ENCODE results near the gene NIN. TPM values are rescaled to one million over a fixed set of nuclear protein-coding genes. Genes with fewer than 3 reads are reported as not detected.

NIN gene
- total RNA-seq, 4 donors from 2014 or later, result 22.7 to 48.2 (median 36.8) TPM

DNA sequence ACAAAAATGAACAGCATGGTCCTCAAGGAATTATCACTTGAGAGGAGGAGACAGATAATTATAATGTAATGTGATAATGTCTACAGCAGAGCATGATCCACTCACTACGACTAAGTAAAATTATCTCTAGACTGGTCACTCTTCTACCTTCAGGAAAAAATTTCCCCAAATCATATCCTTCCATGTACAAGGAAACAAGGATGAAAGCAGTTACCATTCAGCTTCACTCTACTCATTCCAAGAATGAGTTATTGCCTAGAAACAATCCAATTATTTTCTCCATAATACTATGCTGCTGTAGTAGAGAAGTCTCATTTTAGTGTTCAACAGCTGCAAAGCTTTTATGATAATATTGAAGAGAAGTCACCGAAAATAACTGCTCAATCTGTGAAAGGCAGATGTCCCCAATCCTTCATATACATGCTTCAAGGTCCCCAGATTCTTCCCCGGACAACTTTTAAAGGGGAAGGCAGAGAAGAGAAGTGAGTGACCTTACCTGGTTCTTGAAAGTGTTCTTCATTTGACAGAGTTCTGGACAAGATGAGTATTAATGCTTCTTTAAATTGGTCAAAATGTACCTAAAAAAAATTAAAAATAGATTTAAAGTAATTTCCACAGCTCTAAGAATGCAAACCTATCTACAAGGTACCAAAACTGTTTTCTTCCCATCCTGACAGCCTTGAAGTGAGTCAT lies 24.6 kb downstream of the NIN start:
- H3K4me3 ChIP-seq, result no peak overlapping the region
- no peak for DNase-seq (ENCODE audit: low spot score in 2 of 2)
- no peaks in the 10 kb centered on the region for H3K9me3 ChIP-seq
- TF ChIP-seq, protein P1, sequence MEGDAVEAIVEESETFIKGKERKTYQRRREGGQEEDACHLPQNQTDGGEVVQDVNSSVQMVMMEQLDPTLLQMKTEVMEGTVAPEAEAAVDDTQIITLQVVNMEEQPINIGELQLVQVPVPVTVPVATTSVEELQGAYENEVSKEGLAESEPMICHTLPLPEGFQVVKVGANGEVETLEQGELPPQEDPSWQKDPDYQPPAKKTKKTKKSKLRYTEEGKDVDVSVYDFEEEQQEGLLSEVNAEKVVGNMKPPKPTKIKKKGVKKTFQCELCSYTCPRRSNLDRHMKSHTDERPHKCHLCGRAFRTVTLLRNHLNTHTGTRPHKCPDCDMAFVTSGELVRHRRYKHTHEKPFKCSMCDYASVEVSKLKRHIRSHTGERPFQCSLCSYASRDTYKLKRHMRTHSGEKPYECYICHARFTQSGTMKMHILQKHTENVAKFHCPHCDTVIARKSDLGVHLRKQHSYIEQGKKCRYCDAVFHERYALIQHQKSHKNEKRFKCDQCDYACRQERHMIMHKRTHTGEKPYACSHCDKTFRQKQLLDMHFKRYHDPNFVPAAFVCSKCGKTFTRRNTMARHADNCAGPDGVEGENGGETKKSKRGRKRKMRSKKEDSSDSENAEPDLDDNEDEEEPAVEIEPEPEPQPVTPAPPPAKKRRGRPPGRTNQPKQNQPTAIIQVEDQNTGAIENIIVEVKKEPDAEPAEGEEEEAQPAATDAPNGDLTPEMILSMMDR (IDR thresholded peaks at IDR 0.05), result no peak
- no peak for TF ChIP-seq POLR2A (IDR thresholded peaks at IDR 0.05)
- no peak for TF ChIP-seq EP300 (IDR thresholded peaks at IDR 0.05)
- TF ChIP-seq POLR2AphosphoS5 (IDR thresholded peaks at IDR 0.05), result no peak
- 85% methylated on average over 3 of the region's 3 CpGs for WGBS
- H3K27me3 ChIP-seq, result no peaks in the 10 kb centered on the region
- no peak overlapping the region for H3K27ac ChIP-seq
- no peaks in the 10 kb centered on the region for H3K4me1 ChIP-seq
- H3K36me3 ChIP-seq, result peaks cover 14% of the 10 kb centered on the region

DNA sequence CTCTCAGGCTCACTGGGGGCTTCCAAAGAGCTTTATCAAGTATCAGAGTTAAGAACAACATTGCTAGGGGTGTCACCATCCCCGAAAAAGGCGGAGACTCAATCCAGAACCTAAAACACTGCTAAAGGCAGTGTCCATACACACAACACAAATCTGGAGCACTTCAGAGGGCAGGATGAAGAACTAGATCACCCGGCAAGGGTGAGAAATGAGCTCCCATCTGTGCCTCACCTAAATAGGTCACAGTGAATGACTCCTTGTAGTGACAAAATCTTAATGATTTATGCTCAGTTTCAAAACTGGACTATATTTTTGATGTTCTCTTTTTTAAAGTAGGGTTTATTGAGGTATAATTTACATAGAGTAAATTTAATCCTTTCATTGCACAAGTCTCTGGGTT lies 25.6 kb downstream of the NIN start:
- peaks cover 14% of the 10 kb centered on the region for H3K36me3 ChIP-seq
- WGBS, result 97% methylated on average over 3 of the region's 3 CpGs

DNA sequence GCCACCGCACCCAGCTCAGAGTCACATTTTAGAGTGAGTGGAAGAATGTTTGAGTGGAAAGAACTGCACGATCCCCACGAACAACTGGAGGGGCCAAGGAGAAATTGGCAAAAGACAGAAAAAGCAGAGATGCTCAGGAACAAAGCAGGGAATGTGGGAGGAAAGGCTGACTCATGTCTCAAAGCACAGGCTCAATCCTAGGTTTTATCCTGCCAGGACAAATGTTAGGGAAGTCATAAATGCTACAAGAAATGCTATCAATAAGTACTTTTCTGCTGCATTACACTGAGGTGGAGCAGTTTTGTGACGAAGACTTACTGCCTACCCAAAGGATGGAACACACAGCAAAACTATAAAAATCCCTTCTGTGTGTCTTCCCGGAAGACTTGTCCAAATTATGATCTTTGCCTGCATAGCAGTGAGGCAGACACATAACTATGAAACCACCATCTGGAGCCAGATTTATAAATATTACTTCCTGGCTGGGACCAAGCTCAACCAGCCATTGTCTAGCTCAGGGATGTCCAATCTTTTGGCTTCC lies 26.7 kb downstream of the NIN start:
- Histone ChIP-seq H3K27me3 (no peaks in the 10 kb centered on the region), H3K27ac (no peak overlapping the region), H3K9me3 (no peaks in the 10 kb centered on the region), H3K4me1 (no peaks in the 10 kb centered on the region), H3K4me3 (no peak overlapping the region), H3K36me3 (peaks cover 14% of the 10 kb centered on the region)
- 58% methylated on average over 5 of the region's 5 CpGs for WGBS
- TF ChIP-seq, protein P1 (IDR thresholded peaks at IDR 0.05), result no peak
- TF ChIP-seq EP300 (IDR thresholded peaks at IDR 0.05), result no peak
- TF ChIP-seq POLR2AphosphoS5 (IDR thresholded peaks at IDR 0.05), result no peak
- TF ChIP-seq POLR2A (IDR thresholded peaks at IDR 0.05), result no peak
- DNase-seq (ENCODE audit: low spot score in 2 of 2), result no peak

More for the DNA sequence above, 25.6 kb downstream of the NIN start:
- Histone ChIP-seq H3K4me1 (no peaks in the 10 kb centered on the region), H3K27me3 (no peaks in the 10 kb centered on the region), H3K4me3 (no peak overlapping the region), H3K27ac (no peak overlapping the region), H3K9me3 (no peaks in the 10 kb centered on the region)
- TF ChIP-seq POLR2AphosphoS5 (IDR thresholded peaks at IDR 0.05) (no peak), EP300 (IDR thresholded peaks at IDR 0.05) (no peak), POLR2A (IDR thresholded peaks at IDR 0.05) (no peak)
- TF ChIP-seq, protein P1 (IDR thresholded peaks at IDR 0.05), result no peak
- no peak for DNase-seq (ENCODE audit: low spot score in 2 of 2)

DNA sequence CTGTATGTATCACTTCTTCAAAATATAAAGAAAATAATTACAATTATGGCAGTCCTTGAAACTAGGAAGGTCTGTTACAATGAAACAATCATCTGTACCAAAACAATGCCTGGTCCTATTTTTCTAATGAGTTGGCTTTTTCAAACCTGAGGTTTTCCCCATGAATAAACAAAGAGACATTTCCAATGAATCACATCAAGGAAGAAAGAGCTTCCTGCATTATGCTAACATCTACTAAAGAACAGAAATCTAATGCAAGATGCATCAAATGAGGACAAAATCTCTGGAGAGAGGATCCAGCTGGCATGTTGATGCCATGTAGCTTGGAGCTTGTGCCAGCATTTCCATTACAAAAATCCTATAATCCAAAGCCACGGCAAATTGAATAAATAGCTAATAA lies 29.3 kb downstream of the NIN start:
- Histone ChIP-seq H3K36me3 (peaks cover 6% of the 10 kb centered on the region), H3K4me3 (no peak overlapping the region), H3K9me3 (no peaks in the 10 kb centered on the region), H3K27ac (no peak overlapping the region), H3K27me3 (no peaks in the 10 kb centered on the region), H3K4me1 (no peaks in the 10 kb centered on the region)
- 69% methylated on average over 1 of the region's 1 CpG for WGBS
- DNase-seq (ENCODE audit: low spot score in 2 of 2), result no peak
- TF ChIP-seq EP300 (IDR thresholded peaks at IDR 0.05) (no peak), POLR2AphosphoS5 (IDR thresholded peaks at IDR 0.05) (no peak), POLR2A (IDR thresholded peaks at IDR 0.05) (no peak)
- TF ChIP-seq, protein P1 (IDR thresholded peaks at IDR 0.05), result no peak

DNA sequence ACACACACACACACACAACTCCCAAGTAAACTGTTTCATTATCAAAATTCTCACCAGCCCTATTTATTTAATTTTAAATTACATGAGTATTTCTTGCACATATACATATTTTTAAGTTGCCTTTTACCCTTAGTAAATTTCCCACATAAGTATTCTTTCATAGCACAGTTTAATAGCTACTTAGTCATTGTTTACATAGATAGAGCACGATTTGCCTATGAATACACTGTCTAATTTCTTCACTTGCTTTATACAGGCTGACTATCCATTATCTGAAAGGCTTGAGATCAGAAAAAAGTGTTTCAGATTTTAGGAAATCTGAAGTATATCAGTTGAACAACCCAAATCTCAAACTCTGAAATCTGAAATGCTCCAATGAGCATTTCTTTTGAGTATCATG lies 30.9 kb downstream of the NIN start:
- H3K27ac ChIP-seq, result no peak overlapping the region
- 73% methylated on average over 1 of the region's 1 CpG for WGBS
- no peak for DNase-seq (ENCODE audit: low spot score in 2 of 2)
- no peaks in the 10 kb centered on the region for H3K27me3 ChIP-seq
- TF ChIP-seq EP300 (IDR thresholded peaks at IDR 0.05), result no peak
- TF ChIP-seq POLR2A (IDR thresholded peaks at IDR 0.05), result no peak
- TF ChIP-seq POLR2AphosphoS5 (IDR thresholded peaks at IDR 0.05), result no peak
- TF ChIP-seq, protein P1 (IDR thresholded peaks at IDR 0.05), result no peak
- H3K4me1 ChIP-seq, result no peaks in the 10 kb centered on the region
- H3K9me3 ChIP-seq, result no peaks in the 10 kb centered on the region
- H3K4me3 ChIP-seq, result no peak overlapping the region
- no peaks in the 10 kb centered on the region for H3K36me3 ChIP-seq
